AG04450 (cell line): ENCODE results near the gene LGALSL. TPM values are rescaled to one million over a fixed set of nuclear protein-coding genes. Genes with fewer than 3 reads are reported as not detected.

Experiments
- CTCF ChIA-PET: fragments of 300-600, 350-600 bp; formaldehyde crosslinking; extraction: SDS; loops from one replicate; lab custom pipeline; 2022; ENCODE audit warnings: antibody characterized with exemption, inconsistent platforms; lab: Charles Lee
- POLR2A ChIA-PET: fragments of 350-600 bp; formaldehyde crosslinking; extraction: SDS; loops from one replicate; lab custom pipeline; 2021; ENCODE audit warnings: antibody characterized with exemption, inconsistent platforms; lab: Yijun Ruan, JAX
- DNase-seq: peaks from one replicate; pipeline ENCODE4 v3.0.0-alpha.2; 2011; ENCODE audit warnings: low read depth, low spot score
- H3K27ac ChIP-seq: one replicate; pipeline ENCODE4 v1.5.1; 2012; ENCODE audit warnings: low read depth, low read length, control low read depth
- H3K27me3 ChIP-seq: one replicate; pipeline ENCODE4 v1.6.0; 2012; ENCODE audit warnings: low read length; ENCODE audit not compliant: control insufficient read depth, insufficient read depth
- H3K4me3 ChIP-seq: 2 replicates; pipeline ENCODE4 v1.5.1; 2011; ENCODE audit warnings: mild to moderate bottlenecking, low read depth, low read length, control low read depth
- H3K9me3 ChIP-seq: 2 replicates; pipeline ENCODE4 v1.5.1; 2012; ENCODE audit warnings: low read length; ENCODE audit not compliant: control insufficient read depth, insufficient read depth
- polyA plus RNA-seq: library from polyadenylated mRNA; depleted of rRNA; stranded (reverse); fragments of >200 nt; gene quantifications from 2 replicates; pipeline ENCODE4 v1.2.3, GENCODE V29; 2011
- TF ChIP-seq, protein P1 (sequence below): IDR thresholded peaks from 2 replicates; pipeline ENCODE4 v1.5.1; 2011; ENCODE audit warnings: low read depth, low read length, control low read depth, inconsistent platforms

Gene LGALSL
- polyA plus RNA-seq, 1 experiment: 0.56 TPM

DNA sequence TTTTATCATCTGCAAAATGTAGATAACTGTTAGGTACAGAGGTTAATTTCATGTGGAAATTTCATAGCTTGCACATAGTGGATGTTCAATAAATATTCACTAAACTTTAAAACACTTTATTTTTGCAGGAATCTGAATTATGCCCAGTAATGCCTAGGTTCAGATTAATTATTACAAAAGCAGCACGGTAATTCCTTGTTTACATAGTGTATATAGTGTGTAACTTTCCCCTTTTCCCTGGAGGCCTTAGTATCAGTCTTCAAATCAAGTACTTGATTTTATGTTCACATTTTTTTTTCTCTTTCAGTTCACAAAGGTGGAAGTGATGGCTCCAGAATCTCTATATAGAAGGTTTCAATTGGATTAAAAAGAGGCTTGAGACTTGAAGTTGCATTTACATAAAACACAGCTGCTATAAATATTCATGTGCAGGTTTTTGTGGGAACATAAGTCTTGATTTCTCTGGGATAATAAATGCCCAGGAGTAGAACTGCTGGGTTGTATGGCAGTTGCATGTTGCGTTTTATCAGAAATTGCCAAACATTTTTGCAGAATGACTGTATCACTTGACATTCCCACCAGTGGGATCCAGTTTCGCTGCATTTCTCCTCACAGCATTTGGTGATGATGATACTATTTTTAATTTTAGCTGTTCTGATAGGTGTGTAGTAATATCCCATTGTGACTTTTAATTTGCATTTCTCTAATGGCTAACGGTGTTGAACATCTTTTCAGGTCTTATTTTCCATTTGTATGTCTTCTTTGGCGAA is 27.6 kb upstream of the LGALSL start:
- Histone ChIP-seq H3K27ac (no peak overlapping the region), H3K27me3 (peaks cover 8% of the 10 kb centered on the region), H3K4me3 (no peak overlapping the region), H3K9me3 (no peaks in the 10 kb centered on the region)
- CTCF ChIA-PET: no interaction called here
- POLR2A ChIA-PET: no interaction called here
- DNase-seq: no peak
- TF ChIP-seq, protein P1, sequence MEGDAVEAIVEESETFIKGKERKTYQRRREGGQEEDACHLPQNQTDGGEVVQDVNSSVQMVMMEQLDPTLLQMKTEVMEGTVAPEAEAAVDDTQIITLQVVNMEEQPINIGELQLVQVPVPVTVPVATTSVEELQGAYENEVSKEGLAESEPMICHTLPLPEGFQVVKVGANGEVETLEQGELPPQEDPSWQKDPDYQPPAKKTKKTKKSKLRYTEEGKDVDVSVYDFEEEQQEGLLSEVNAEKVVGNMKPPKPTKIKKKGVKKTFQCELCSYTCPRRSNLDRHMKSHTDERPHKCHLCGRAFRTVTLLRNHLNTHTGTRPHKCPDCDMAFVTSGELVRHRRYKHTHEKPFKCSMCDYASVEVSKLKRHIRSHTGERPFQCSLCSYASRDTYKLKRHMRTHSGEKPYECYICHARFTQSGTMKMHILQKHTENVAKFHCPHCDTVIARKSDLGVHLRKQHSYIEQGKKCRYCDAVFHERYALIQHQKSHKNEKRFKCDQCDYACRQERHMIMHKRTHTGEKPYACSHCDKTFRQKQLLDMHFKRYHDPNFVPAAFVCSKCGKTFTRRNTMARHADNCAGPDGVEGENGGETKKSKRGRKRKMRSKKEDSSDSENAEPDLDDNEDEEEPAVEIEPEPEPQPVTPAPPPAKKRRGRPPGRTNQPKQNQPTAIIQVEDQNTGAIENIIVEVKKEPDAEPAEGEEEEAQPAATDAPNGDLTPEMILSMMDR: no peak

DNA sequence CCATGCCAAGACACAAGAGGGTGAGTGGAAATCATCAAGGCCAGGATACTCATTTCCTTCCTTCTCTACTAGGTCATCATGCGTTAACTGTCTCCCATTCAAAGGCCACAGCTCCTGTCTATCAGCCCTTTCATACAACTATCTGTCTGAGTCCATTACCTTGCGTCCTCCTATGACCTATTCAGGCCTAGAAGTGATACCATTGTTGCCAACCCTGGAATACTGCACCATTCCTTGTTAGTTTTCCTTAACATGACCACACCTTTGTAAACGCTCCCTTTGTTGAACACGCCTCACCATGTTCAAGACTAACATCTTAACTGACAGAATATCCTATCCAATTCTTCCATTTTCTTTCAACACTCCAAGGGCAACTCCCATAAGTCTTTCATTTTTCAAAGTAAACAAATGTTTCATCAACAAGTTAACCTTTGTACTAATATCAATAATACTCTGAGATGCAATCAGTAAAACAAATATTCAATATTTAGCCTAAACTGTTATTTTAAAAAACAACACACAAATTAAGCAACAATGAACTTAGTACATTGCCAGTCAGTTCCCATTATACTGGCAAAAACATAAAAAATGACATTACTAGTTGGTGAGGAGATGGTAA is 19.8 kb upstream of the LGALSL start:
- CTCF ChIA-PET: no interaction called here
- TF ChIP-seq, protein P1: no peak
- no peak for DNase-seq
- POLR2A ChIA-PET: no interaction called here
- Histone ChIP-seq H3K9me3 (no peaks in the 10 kb centered on the region), H3K27me3 (peaks cover 19% of the 10 kb centered on the region), H3K4me3 (no peak overlapping the region), H3K27ac (no peak overlapping the region)

DNA sequence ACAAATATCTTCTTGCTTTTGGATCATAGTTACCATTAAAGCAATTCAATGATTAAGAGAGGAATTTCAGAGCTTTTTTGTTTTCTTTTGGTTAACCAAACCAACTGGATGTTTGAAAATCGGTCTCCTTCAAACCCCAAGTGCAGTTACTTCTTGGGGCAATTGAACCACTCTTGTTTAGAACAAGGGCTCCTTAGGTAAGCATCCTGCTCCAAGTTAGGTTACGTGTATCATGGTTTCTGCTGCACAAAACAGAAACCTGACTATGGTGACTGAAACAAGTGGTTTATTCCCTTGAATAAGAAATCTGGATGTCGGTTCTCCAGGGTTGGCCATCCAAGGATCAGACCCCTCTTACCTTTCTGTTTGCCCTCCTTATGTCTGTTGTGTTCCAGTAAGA is 16.1 kb upstream of the LGALSL start:
- H3K27me3 ChIP-seq: peaks cover 17% of the 10 kb centered on the region
- no peaks in the 10 kb centered on the region for H3K9me3 ChIP-seq
- TF ChIP-seq, protein P1: no peak
- CTCF ChIA-PET: interaction anchor here (2.7 kb wide), 1 partner anchor 50 kb away, joined by 7 read pairs; no protein-coding TSS in a partner anchor
- POLR2A ChIA-PET: no interaction called here
- no peak overlapping the region for H3K27ac ChIP-seq
- no peak for DNase-seq
- H3K4me3 ChIP-seq: no peak overlapping the region

DNA sequence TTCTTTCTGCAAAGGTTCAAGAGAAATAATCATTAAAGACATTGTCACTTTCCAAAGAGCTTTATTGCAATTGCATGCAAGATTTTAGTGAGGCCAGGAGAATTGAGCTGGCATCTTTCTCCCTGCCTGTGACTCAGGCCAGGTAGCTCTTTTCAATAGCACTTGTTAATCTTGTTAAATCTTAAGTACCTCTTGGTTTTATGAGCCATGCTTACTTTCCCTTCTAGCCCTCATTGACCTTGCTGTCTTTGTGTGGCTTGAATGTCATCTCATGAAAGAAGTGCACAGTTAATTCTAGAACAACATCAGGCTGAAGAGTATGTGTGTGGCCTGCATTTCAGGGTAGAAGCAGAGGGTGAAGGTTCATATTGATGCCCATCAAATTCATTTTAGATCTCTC is 14.8 kb upstream of the LGALSL start:
- Histone ChIP-seq H3K9me3 (no peaks in the 10 kb centered on the region), H3K27me3 (peaks cover 19% of the 10 kb centered on the region), H3K27ac (no peak overlapping the region), H3K4me3 (no peak overlapping the region)
- DNase-seq: no peak
- ChIA-PET CTCF (interaction anchor here (2.7 kb wide), 1 partner anchor 49 kb away, joined by 7 read pairs; no protein-coding TSS in a partner anchor), POLR2A (no interaction called here)
- TF ChIP-seq, protein P1: no peak

DNA sequence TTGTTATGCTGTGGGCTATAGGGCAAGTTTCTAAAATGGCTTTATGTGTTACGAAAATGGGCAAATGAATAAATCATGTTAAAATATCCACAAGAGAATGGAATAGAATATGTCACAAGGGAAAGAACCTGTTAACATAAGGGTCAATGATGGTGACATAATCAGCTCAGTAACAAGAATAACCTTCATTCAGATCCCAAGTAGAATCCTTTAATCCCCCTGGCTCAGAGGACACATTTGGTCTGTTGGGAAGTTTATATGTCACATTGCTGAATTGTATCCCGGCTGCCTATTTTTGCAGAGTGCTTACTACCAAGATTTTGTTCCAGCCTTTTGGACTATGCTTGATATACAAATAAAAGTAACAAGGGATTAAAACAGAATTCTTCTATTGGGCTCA is 13.1 kb upstream of the LGALSL start:
- peaks cover 22% of the 10 kb centered on the region for H3K27me3 ChIP-seq
- no peak overlapping the region for H3K27ac ChIP-seq
- ChIA-PET POLR2A (no interaction called here), CTCF (no interaction called here)
- TF ChIP-seq, protein P1: no peak
- DNase-seq: no peak
- H3K9me3 ChIP-seq: no peaks in the 10 kb centered on the region
- no peak overlapping the region for H3K4me3 ChIP-seq
